Testis (tissue), 3 donors: Measurements from ENCODE around the gene CNTN5. TPM values are rescaled to one million over a fixed set of nuclear protein-coding genes. Genes with fewer than 3 reads are reported as not detected.

Experiments used
- DNase-seq: peaks from one replicate; pipeline ENCODE4 v3.0.0-alpha.2; 2019
- H3K27ac ChIP-seq, 2 donors: fragments of 200-600 bp; sonication (generic); one replicate each; pipeline ENCODE4 v1.5.1; 2019
- H3K27me3 ChIP-seq: fragments of 200-600 bp; sonication (generic); one replicate; pipeline ENCODE4 v1.5.1; 2019
- H3K36me3 ChIP-seq: fragments of 200-600 bp; sonication (generic); one replicate; pipeline ENCODE4 v1.5.1; 2017; ENCODE audit warnings: low read depth; ENCODE audit errors: missing control alignments
- H3K4me1 ChIP-seq: fragments of 200-600 bp; sonication (generic); one replicate; pipeline ENCODE4 v1.5.1; 2019
- H3K4me3 ChIP-seq, 2 donors: fragments of 200-600 bp; sonication (generic); one replicate each; pipeline ENCODE4 v1.5.1; 2017 to 2019
- H3K9me3 ChIP-seq: fragments of 200-600 bp; sonication (generic); one replicate; pipeline ENCODE4 v1.5.1; 2017
- POLR2A ChIP-seq: fragments of 450-650 bp; IDR thresholded peaks from one replicate; pipeline ENCODE4 v1.6.1; 2017; ENCODE audit warnings: antibody characterized with exemption, mild to moderate bottlenecking, moderate library complexity
- WGBS, 2 donors: methylation state at CpG; one replicate each; pipeline ENCODE4 v1.1.5; 2018; 5-methylcytosine and 5-hydroxymethylcytosine counted together
- intact Hi-C: fragments of 100-400 bp; cut with DNase I; formaldehyde crosslinking; loops from one replicate; pipeline ENCODE4 v1.15.1; 2023; ENCODE audit warnings: low total_unique reads
- polyA plus RNA-seq: library from polyadenylated mRNA; stranded (reverse); fragments of 350-450 nt; fragmentation: Illumina TruSeq; extraction: RNeasy Lipid Tissue Mini Kit (QIAGEN cat#74804); gene quantifications from one replicate; pipeline ENCODE4 v1.2.3, GENCODE V29; 2014; ENCODE audit warnings: low read depth, low replicate concordance; ENCODE audit not compliant: insufficient read depth
- total RNA-seq, 2 donors: library from RNA; depleted of rRNA; stranded (reverse); fragments of >200 nt; gene quantifications; one replicate each; pipeline ENCODE4 v1.2.3, GENCODE V29; 2016
- TF ChIP-seq, protein P1 (sequence below), 3 experiments: fragments of 450-650 bp in 2 of 3; fragments of 200-600 bp in 1 of 3; sonication (generic) in 1 of 3; IDR thresholded peaks; one replicate each; pipeline ENCODE4 v1.5.1; 2016 to 2019; ENCODE audit warnings: antibody characterized with exemption in 3 of 3, mild to moderate bottlenecking in 2 of 3, moderate library complexity in 1 of 3

The CNTN5 gene
- total and polyA plus RNA-seq, 3 donors from 2014 or later = 0.55 to 0.99 (median 0.78) TPM

DNA sequence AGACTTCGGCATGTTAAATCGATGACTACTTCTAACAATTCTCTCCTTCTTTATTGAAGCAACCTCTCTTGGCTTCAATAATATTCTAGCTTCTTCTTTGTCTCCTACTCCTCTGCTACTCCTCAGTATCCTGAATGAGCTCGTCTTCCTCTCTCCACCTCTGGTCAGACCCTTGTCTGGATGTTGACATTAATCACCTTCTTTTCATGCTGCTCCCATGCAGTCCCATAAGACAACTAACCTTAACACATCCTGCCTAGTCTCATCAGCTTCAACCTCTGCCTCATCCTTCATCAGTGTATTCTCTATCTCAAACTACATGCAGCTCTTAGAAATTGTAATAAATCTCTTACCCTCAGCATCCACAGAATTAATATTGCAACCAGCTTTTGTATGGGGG lies 695.6 kb downstream of the CNTN5 start:
- Histone ChIP-seq H3K4me3 (no peak overlapping the region), H3K36me3 (no peaks in the 10 kb centered on the region), H3K9me3 (no peaks in the 10 kb centered on the region), H3K27ac (no peak overlapping the region), H3K27me3 (no peaks in the 10 kb centered on the region), H3K4me1 (no peaks in the 10 kb centered on the region)
- no peak for DNase-seq
- TF ChIP-seq, protein P1, sequence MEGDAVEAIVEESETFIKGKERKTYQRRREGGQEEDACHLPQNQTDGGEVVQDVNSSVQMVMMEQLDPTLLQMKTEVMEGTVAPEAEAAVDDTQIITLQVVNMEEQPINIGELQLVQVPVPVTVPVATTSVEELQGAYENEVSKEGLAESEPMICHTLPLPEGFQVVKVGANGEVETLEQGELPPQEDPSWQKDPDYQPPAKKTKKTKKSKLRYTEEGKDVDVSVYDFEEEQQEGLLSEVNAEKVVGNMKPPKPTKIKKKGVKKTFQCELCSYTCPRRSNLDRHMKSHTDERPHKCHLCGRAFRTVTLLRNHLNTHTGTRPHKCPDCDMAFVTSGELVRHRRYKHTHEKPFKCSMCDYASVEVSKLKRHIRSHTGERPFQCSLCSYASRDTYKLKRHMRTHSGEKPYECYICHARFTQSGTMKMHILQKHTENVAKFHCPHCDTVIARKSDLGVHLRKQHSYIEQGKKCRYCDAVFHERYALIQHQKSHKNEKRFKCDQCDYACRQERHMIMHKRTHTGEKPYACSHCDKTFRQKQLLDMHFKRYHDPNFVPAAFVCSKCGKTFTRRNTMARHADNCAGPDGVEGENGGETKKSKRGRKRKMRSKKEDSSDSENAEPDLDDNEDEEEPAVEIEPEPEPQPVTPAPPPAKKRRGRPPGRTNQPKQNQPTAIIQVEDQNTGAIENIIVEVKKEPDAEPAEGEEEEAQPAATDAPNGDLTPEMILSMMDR (IDR thresholded peaks at IDR 0.05) = no peak
- TF ChIP-seq POLR2A = no peak
- WGBS, 2 donors = 64 to 65% methylated on average over 3 of the region's 3 CpGs
- intact Hi-C loops = no loop called here

DNA sequence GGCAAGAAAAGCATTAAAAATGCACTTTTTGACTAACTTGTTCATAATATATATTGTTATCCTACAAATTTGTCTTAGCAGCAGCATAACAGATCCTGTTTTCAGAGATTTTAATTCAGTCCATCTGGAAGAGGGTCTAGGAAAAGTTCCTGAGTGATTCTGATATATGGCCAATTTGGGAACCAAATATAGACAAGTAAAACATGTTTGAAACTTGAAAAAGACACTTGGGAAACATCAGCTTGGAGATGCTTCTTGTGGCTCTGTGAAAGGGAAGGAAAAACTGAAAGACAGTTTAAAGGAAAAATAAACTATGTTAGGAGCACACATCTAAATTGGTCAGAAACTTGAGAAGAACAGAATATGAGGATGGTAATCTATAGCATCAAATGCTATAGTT lies 697.5 kb downstream of the CNTN5 start:
- no peaks in the 10 kb centered on the region for H3K4me1 ChIP-seq
- no peak for TF ChIP-seq POLR2A
- TF ChIP-seq, protein P1 (IDR thresholded peaks at IDR 0.05) = no peak

DNA sequence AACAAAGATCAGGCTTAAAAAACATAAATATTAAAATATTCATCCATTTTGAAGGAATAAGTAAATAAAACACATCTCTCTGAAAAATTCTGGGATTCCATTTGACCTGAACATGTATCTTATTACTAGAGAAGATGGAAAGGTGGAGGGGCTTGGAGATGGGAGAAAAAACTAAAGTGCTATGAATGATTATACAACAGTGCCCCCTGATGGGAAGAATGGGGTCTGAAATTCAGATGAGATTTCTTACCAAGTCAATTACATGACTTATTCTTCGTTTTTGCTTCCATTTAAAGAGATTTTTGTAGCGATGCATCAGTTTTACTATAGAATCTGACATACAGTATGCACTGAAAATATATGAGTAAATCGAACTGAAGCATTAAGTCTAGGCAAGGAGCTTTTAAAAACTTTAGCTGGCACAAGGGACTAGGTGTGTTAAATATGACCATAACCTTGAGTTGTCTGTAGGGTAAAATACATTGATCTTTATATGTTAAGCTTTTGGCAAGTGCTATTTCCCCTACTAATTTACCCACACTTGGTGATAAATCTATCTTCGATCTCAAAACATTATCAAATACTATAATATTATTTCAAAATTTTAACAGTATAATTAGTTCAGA lies 718.8 kb downstream of the CNTN5 start:
- intact Hi-C loops = no loop called here
- H3K4me1 ChIP-seq = no peaks in the 10 kb centered on the region
- H3K9me3 ChIP-seq = no peaks in the 10 kb centered on the region
- no peak overlapping the region for H3K27ac ChIP-seq
- TF ChIP-seq POLR2A = no peak
- TF ChIP-seq, protein P1 (IDR thresholded peaks at IDR 0.05) = peak in 2 of 3 experiments; percentile 39 to 60
- WGBS, 2 donors = 32 to 45% methylated on average over 4 of the region's 4 CpGs
- H3K36me3 ChIP-seq = no peaks in the 10 kb centered on the region
- DNase-seq = peak; percentile 24
- no peak overlapping the region for H3K4me3 ChIP-seq
- no peaks in the 10 kb centered on the region for H3K27me3 ChIP-seq

More for the DNA sequence above, 697.5 kb downstream of the CNTN5 start:
- no peaks in the 10 kb centered on the region for H3K27me3 ChIP-seq
- no peaks in the 10 kb centered on the region for H3K36me3 ChIP-seq
- no peak for DNase-seq
- H3K4me3 ChIP-seq = no peak overlapping the region
- intact Hi-C loops = no loop called here
- no peaks in the 10 kb centered on the region for H3K9me3 ChIP-seq
- no peak overlapping the region for H3K27ac ChIP-seq

GRCh38 chr11:99742501-99742900 lies 721.8 kb downstream of the CNTN5 start:
- WGBS, 2 donors = 73 to 76% methylated on average over 2 of the region's 2 CpGs
- no peak for DNase-seq
- Histone ChIP-seq H3K9me3 (no peaks in the 10 kb centered on the region), H3K36me3 (no peaks in the 10 kb centered on the region), H3K27me3 (no peaks in the 10 kb centered on the region), H3K4me3 (no peak overlapping the region), H3K4me1 (no peaks in the 10 kb centered on the region), H3K27ac (no peak overlapping the region)
- intact Hi-C loops = no loop called here
- TF ChIP-seq, protein P1 (IDR thresholded peaks at IDR 0.05) = no peak
- TF ChIP-seq POLR2A = no peak

- intact Hi-C loops = no loop called here
- no peak overlapping the region for H3K4me3 ChIP-seq
- no peaks in the 10 kb centered on the region for H3K9me3 ChIP-seq
- WGBS, 2 donors = 71 to 77% methylated on average over 2 of the region's 2 CpGs
- no peak for DNase-seq
- no peak for TF ChIP-seq POLR2A
- TF ChIP-seq, protein P1 (IDR thresholded peaks at IDR 0.05) = no peak
- no peak overlapping the region for H3K27ac ChIP-seq
- no peaks in the 10 kb centered on the region for H3K36me3 ChIP-seq
- H3K27me3 ChIP-seq = no peaks in the 10 kb centered on the region
- H3K4me1 ChIP-seq = no peaks in the 10 kb centered on the region
These were observed 739.0 kb downstream of the CNTN5 start for GRCh38 chr11:99759787-99760186.
